Limb (tissue), 2 donors: Measurements from ENCODE around the gene PDLIM7.

Experiments
- DNase-seq, 2 donors: peaks; one replicate each; pipeline ENCODE4 v3.0.0-alpha.2; 2016; ENCODE audit errors: extremely low spot score in 2 of 2

Gene PDLIM7

DNA sequence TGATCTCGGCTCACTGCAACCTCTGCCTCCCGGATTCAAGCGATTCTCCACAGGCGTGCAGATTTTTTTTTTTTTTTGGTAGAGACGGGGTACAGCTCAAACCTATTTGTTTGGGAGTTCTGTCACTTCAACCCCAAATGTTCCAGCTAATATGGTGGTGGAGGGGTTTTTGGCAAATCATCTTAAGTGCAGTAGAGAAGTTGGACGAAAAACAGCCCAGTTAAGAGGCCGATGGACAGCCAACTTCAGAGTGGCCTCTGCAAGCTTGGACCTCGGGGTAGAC is 51.5 kb downstream of the PDLIM7 start:
- no peak for DNase-seq

- DNase-seq: no peak
Observed at GRCh38 chr5:177445052-177445916, 52.1 kb downstream of the PDLIM7 start.

- DNase-seq: no peak
Observed at GRCh38 chr5:177444106-177445051, 53.0 kb downstream of the PDLIM7 start.

DNA sequence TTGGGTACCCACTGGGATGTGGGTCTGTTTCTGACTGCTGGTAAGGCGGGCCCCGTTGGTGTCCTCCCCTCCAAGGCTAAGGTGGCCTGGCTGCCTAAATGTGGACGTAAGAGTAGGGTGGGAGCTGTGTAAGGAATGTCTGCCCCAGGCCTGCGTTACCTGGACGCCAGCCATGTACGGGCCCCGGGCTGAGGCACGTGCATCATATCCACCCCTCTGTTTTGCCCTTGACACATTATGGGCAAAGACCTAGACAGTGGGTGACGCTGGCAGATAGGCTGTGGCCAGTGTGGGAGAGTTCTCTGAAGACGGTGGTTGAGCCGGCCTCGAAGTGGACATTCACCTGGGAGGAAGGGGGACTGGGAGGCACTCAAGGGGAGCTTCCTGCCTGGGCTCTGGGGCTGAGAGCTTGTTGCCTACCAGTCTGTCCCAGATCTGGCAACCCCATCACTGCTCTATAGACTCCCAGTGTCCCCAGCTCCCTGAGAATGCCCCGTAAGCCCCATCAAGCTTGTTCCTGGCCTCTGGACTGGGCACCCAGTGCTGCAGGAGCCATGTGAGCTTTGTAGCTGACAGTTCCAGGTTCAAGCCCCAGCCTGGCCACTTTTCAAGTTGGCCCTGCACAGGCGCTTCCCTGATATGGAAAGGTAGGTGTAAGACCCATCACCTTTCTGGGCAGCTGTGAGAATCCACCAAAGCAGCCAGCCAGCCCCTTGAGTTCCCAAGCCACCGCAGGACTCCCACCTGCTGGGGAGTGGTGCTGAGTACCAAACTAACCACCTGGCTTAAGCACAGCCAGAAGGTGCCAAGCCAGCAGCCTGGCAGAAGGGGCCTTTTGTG is 54.0 kb downstream of the PDLIM7 start:
- DNase-seq: no peak

- DNase-seq: no peak
Observed at GRCh38 chr5:177442066-177442826, 55.2 kb downstream of the PDLIM7 start.

DNA sequence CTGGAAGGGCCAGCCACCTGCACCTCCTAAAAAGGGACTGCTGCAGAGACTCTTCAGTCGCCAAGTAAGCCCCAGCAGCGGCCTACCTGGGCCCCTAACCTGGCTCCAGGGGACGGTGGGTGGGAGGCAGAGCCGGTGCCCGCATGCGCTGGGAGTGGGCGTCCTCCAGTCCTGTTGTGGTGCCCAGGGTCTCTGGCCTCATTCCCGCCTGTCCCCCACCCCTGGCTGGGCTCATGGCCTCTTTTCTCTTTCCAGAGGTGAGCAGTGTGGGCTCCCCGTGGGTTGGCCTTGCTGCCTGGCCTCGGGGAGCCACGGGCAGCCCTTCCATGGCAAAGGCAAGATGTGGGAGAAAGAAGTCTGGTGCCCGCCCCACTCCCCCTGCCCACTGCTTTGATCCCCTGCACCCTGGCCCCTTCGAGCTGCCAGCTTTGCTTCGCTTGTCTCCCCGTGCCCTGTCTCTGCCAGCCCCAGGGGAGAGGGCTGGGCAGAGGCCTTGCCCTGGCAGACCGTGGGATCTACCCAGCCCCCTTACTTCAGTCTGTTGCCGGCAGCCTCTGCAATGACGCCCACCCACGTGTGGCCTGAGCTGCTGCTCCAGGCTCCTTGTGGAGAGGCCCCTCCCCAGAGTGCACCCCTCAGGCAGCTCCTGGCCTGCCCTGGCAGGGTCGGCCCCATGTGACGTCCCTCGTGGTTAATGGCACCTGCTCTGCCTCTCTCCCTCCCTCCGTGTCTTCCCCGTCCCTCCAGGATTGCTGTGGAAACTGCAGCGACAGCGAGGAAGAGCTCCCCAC is 56.2 kb downstream of the PDLIM7 start:
- DNase-seq: no peak

GRCh38 chr5:177440211-177440989 is 57.0 kb downstream of the PDLIM7 start:
- no peak for DNase-seq

DNA sequence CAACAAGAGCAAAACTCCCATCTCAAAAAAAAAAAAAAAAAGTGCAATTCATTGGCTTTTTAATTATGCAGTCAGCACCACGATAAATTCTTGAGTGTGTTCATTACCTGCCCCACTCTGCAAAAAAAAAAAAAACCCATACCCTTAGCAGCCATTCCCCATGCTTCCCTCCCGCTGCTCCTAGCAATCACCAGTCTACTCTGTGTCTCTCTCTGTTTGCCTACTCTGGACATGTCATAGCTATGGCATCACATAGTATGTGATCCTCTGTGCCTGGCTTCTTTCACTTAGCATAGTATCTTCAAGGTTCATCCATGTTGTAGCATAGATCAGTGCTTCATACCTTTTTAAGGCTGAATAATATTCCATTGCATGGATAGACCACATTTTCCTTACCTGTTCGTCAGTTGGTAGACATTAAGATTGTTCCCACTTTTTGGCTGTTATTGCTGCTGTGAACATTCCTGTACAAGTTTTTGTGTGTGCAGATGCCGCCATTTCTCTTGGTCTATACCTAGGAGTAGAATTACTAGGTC is 57.8 kb downstream of the PDLIM7 start:
- no peak for DNase-seq

- no peak for DNase-seq
Observed at GRCh38 chr5:177438468-177438867, 58.9 kb downstream of the PDLIM7 start.

GRCh38 chr5:177437623-177438022 is 59.8 kb downstream of the PDLIM7 start:
- DNase-seq: no peak

GRCh38 chr5:177435847-177436536 is 61.4 kb downstream of the PDLIM7 start:
- DNase-seq: no peak

DNA sequence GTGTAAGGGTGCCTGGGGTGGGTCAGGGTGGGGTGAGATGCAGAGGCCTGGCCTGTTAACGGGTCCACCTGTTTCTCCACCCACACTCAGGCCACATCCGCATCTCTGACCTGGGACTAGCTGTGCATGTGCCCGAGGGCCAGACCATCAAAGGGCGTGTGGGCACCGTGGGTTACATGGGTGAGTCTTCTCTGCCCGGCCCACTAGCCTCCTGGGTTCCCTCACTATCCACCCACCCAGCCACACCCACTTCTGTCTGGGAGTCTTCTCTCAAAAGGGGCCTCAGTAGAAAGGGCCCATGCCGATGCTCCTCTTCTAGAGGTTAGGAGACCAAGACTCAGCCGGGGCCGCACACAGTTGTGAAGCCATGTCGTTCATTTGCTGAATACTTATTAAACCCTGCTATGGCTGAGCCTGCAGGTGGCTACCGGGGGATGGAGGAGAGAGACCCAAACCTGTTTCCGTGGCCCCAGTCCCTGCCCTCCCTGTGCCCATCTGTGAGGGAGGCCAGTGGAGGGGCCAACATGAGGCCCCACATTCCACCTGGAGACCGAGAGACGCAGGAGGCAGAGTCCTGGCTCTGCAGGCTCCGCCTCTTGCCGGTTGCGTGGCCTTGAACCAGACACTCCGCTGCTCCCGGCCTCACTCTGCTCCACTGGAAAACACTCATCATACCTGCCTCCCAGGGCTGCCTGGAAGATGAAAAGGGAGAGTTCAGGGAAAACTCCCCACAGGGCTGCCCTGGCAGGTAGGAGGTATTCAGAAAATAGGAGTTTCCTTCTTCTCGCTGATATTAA is 62.3 kb downstream of the PDLIM7 start:
- no peak for DNase-seq

DNA sequence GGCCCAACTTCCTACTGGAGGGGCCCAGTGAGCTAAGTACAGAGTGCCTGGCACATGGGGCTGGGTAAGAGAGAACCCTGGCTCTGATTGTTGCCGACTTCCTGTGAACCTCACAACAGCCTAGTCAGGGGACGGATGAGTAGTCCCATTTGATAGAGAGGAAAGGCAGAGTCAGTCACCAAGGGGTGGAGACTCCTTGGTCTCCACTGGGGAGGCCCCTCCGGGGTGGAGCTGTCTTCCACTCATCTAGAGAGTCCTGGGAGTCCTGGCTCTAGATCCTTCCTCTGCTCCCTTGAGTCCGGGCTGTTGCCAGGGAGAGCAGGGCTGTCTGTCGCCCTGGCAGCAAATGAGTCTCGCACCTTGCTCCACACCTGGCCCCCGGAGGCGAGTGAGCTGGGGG is 63.0 kb downstream of the PDLIM7 start:
- DNase-seq: no peak

GRCh38 chr5:177433658-177434217 is 63.7 kb downstream of the PDLIM7 start:
- DNase-seq: no peak
